Aorta (tissue), 5 donors: Measurements from ENCODE around the gene EVI5. TPM values are rescaled to one million over a fixed set of nuclear protein-coding genes. Genes with fewer than 3 reads are reported as not detected.
"Not testable (repeated sequence)": the region's sequence is repeated elsewhere in the genome, so short reads cannot be mapped to it uniquely, and the experiment has no call there.

Experiments
- ATAC-seq: fragments of 200-7000 bp; cut with Tn5 transposase; one replicate; pipeline ENCODE4 v1.9.1; 2022; ENCODE audit warnings: moderate library complexity; ENCODE audit not compliant: low FRiP score
- DNase-seq, 2 donors: peaks; one replicate each; pipeline ENCODE4 v3.0.0-alpha.2; 2020
- H3K27ac ChIP-seq, 2 donors: one replicate each; pipeline ENCODE4 v1.5.1; 2013; ENCODE audit warnings: low read length in 2 of 2, mild to moderate bottlenecking in 2 of 2, moderate library complexity in 2 of 2, control low read depth in 1 of 2, inconsistent platforms in 1 of 2, low read depth in 1 of 2
- H3K27me3 ChIP-seq, 2 donors: one replicate each; pipeline ENCODE4 v1.6.1; 2013; ENCODE audit warnings: control low read depth in 1 of 2, low read length in 1 of 2, mild to moderate bottlenecking in 1 of 2, moderate library complexity in 1 of 2; ENCODE audit not compliant: insufficient read depth in 2 of 2, control insufficient read depth in 1 of 2
- H3K36me3 ChIP-seq, 2 donors: one replicate each; pipeline ENCODE4 v1.6.1; 2013; ENCODE audit warnings: control low read depth in 1 of 2, low read length in 1 of 2, mild to moderate bottlenecking in 1 of 2; ENCODE audit not compliant: insufficient read depth in 2 of 2, control insufficient read depth in 1 of 2
- H3K4me1 ChIP-seq, 2 donors: one replicate each; pipeline ENCODE4 v1.6.1; 2013; ENCODE audit warnings: low read length in 2 of 2, control low read depth in 1 of 2, mild to moderate bottlenecking in 1 of 2, moderate library complexity in 1 of 2; ENCODE audit not compliant: insufficient read depth in 2 of 2, control insufficient read depth in 1 of 2
- H3K4me3 ChIP-seq, 2 donors: one replicate each; pipeline ENCODE4 v1.5.1; 2013; ENCODE audit warnings: low read length in 2 of 2, control low read depth in 1 of 2, mild to moderate bottlenecking in 1 of 2
- H3K9me3 ChIP-seq: one replicate; pipeline ENCODE4 v1.6.1; 2013; ENCODE audit warnings: mild to moderate bottlenecking, low read length; ENCODE audit not compliant: control insufficient read depth
- WGBS, 2 donors: extraction: QIAGEN DNeasy Blood & Tissue Kit; methylation state at CpG; one replicate each; pipeline ENCODE4 v1.1.7; 2013; 5-methylcytosine and 5-hydroxymethylcytosine counted together
- intact Hi-C, 2 donors: fragments of 100-400 bp; cut with DNase I; formaldehyde crosslinking; loops; one replicate each; pipeline versions ENCODE4 v1.14.2 to v1.15.0; 2022
- polyA plus RNA-seq, 2 donors: library from polyadenylated mRNA; stranded (reverse); fragments of 200-250 nt; gene quantifications; one replicate each; pipeline ENCODE4 v1.2.3, GENCODE V29; 2013
- total RNA-seq, 2 donors: library from RNA; stranded (reverse); fragmentation: NEBNext Ultra II Directional; extraction: Animal tissue kit (Norgen Biotek cat#: 25700); gene quantifications; one replicate each; pipeline ENCODE4 v1.2.1, GENCODE V29; 2021
- donor health status: healthy with polysubstance abuse.
- donor health status: Bipolar disorder and iron deficiency.
- donor health status: DM: no; HTN: no; CAD: no.
- donor health status: DM: no; HTN: no; CAD: no.
- donor health status: DM: yes; HTN: yes; CAD: no.

Gene EVI5
- total and polyA plus RNA-seq, 4 donors, result 8.3 to 54.7 (median 29.0) TPM

DNA sequence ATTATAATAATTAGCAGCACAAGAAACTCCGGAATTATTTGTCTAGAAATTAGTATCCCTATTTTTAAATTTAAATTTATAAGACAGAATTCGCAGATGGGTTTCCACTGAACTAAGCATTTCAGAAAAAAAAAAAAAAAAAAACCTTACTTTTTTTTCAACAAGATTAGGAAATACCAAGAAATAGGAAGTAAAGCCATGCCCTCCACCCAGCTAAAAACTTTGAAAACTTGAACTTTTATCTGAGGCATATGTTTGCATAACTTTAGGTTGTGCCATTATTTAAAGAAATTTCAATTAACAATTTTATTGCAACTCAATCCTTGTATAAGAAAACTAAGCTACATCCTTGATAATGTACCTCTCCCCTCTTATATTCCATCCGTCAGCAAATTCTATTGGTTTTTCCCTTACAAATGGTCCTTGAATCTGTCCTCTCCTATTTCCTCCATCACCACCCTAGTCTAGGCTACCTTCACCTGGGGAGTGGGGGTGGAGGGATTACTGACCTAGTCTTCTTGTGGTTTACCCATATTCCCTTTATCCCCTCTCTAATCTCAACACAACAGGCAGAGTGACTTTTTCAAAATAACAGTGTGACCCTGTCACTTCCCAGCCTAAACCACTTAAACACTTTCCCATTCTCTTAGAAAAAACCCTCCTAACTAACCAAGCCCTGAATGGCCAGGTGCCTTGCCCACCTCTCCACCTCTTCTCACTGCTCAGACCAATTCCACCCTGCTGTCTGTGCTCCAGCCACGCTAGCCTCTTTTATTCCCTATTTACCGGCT is 1.4 kb upstream of the EVI5 start:
- no peaks in the 10 kb centered on the region for H3K4me1 ChIP-seq
- H3K27ac ChIP-seq, result no peak overlapping the region
- intact Hi-C loops, result no loop called here

DNA sequence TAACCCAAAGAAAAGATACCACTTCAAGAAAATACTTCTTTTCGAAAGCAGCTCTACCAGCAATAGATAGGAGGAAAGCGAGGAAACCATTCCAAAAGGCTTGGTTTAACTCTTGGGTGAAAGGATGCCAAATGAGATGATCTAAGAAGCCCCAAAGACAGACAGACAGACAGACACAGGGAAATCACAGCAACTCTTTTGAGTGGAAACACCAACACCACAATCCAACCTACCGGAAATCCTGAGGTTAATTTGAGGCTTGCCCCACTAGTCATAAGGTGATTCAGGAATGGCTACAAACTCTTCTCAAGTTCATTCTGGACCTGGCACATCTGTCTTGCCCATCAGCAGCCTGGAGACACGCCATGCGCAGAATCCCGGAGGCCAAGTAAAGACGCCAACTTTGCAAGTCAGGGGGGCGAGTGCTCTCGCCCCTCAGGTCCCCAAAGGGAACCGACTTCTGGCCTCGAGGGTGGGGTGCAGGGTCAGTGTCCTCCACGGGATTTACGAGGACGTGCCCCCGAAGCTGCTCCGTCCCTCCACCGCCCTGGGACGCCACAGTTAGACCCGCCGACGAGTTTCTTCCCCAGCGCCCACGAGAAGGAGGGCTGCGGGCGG is 778 bp downstream of the EVI5 start:
- Histone ChIP-seq H3K27me3 (no peaks in the 10 kb centered on the region), H3K4me3 (peak overlapping the region; percentile 20 to 67), H3K4me1 (no peaks in the 10 kb centered on the region), H3K27ac (peak overlapping the region; percentile 85 to 94), H3K9me3 (no peaks in the 10 kb centered on the region), H3K36me3 (no peaks in the 10 kb centered on the region)
- WGBS, 2 donors, result 1% methylated on average over 18 to 25 of the region's 25 CpGs
- intact Hi-C loops, result loop anchor here (5.0 kb wide), 1 partner anchor 48 kb away; the partner anchor contains the start of gene RPL5 (in 2 of the 2)
- no peak for DNase-seq
- no peak for ATAC-seq

More for the DNA sequence above, 1.4 kb upstream of the EVI5 start:
- DNase-seq, result no peak
- H3K36me3 ChIP-seq, result no peaks in the 10 kb centered on the region
- no peak for ATAC-seq
- no peak overlapping the region for H3K4me3 ChIP-seq
- no peaks in the 10 kb centered on the region for H3K27me3 ChIP-seq
- no peaks in the 10 kb centered on the region for H3K9me3 ChIP-seq
- 62 to 64% methylated on average over 5 of the region's 5 CpGs for WGBS, 2 donors

DNA sequence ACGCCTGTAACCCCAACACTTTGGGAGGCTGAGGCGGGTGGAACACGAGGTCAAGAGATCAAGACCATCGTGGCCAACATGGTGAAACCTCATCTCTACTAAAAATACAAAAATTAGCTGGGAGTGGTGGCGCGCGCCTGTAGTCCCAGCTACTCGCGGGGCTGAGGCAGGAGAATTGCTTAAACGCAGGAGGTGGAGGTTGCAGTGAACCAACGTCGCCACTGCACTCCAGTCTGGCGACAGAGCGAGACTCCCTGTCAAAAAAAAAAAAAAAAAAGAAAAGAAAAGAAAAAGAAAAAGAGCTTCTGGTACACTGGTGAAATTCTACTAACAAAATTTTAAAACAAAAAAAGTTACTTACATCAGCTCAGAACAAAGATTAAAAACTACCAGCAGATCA is 1.4 kb downstream of the EVI5 start:
- peak overlapping the region in 1 of 2 donors; percentile 94 for H3K27ac ChIP-seq
- H3K9me3 ChIP-seq, ATAC-seq, H3K36me3 ChIP-seq, H3K27me3 ChIP-seq, H3K4me1 ChIP-seq: not testable (repeated sequence)
- peak overlapping the region; percentile 20 to 67 for H3K4me3 ChIP-seq
- 33 to 36% methylated on average over 14 of the region's 14 CpGs for WGBS, 2 donors
- intact Hi-C loops, result loop anchor here (5.0 kb wide), 1 partner anchor 49 kb away; the partner anchor contains the start of gene RPL5 (in 2 of the 2)
- peak in 1 of 2 donors; percentile 51 for DNase-seq

DNA sequence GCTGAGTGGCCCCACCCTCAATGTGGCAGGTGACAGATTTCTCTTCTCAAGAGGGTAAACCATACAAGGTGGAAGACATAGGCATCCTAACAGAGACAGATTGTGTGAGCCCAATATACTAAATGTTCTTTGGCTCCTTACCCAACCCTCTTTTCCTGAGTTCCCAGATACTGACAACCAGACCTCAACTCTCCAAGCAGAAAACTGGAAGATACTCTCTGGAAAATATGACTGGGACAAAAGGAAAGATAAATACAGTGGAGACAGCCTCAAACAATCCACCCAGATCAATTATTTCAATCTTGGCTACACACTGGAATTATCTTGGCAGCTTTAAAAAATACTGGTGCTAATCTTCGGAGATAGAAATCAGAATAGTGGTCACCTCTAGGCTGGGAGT is 6.5 kb downstream of the EVI5 start:
- no peak overlapping the region for H3K4me3 ChIP-seq
- intact Hi-C loops, result no loop called here
- ATAC-seq (peak; percentile 33), DNase-seq (no peak)
- WGBS, 2 donors, result 29 to 35% methylated on average over 1 of the region's 1 CpG
- no peaks in the 10 kb centered on the region for H3K9me3 ChIP-seq
- H3K4me1 ChIP-seq, result peaks cover 3% of the 10 kb centered on the region in 2 donors
- H3K27ac ChIP-seq, result no peak overlapping the region
- H3K36me3 ChIP-seq, result no peaks in the 10 kb centered on the region
- no peaks in the 10 kb centered on the region for H3K27me3 ChIP-seq

DNA sequence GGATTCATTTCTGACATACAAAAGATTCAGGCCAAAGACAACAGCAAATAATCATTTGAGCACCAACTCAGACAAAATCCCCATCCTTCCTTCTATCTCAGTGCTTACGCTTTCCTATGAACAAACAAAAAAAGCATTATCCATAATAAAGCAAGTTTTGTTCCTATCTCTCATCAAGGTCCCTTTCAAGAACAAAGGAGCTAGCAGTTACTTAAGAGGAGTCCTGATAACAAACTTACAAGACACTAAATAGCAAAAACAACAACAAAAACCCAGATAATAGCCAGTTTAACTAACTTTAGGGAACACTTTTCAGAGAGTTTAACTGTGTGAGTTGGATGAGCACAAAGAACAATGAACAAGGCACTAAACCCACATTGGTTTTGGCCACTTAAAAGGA is 10.5 kb downstream of the EVI5 start:
- no peak for ATAC-seq
- Histone ChIP-seq H3K4me1 (peaks cover 3% of the 10 kb centered on the region in 2 donors), H3K36me3 (no peaks in the 10 kb centered on the region), H3K27me3 (no peaks in the 10 kb centered on the region), H3K4me3 (no peak overlapping the region), H3K27ac (no peak overlapping the region), H3K9me3 (no peaks in the 10 kb centered on the region)
- intact Hi-C loops, result no loop called here
- no peak for DNase-seq
- 41 to 72% methylated on average over 1 of the region's 1 CpG for WGBS, 2 donors

DNA sequence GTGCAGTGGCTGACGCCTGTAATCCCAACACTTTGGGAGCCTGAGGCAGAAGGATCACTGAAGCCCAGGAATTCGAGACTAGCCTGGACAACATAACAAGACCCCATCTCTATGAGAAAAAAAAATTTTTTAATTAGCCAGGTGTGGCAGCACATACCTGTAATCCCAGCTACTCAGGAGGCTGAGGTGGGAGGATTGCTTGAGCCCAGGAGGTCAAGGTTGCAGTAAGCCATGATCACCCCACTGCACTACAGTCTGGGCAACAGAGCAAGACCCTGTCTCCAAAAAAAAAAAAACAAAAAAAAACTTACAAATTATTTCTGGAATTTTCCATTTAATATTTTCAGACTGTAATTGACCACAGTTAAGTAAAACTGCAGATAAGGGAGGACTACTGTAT is 11.2 kb downstream of the EVI5 start:
- intact Hi-C loops, H3K9me3 ChIP-seq, H3K27me3 ChIP-seq, H3K4me3 ChIP-seq, DNase-seq, H3K4me1 ChIP-seq, ATAC-seq, H3K36me3 ChIP-seq, H3K27ac ChIP-seq: not testable (repeated sequence)
- WGBS, 2 donors, result 93 to 94% methylated on average over 2 of the region's 2 CpGs

DNA sequence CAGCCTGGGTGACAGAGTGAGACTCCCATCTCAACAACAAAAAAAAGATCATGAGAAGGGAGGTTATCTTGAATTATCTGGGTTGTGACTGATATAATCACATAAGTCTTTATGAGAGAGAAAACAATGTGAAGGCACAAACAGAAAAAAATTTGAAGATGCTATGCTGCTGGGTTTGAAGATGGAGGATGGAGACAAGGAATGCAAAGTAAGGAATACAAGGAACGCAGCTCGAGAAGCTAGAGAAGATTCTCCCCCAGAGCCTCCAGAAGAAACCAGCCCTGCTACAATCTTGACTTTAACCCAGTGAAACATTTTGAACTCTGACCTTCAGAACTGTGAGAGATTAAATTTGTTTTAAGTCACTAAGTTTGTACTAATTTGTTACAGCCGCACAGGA is 15.1 kb downstream of the EVI5 start:
- ATAC-seq, result no peak
- H3K4me1 ChIP-seq, result peaks cover 0 to 3% of the 10 kb centered on the region in 2 donors
- no peak overlapping the region for H3K4me3 ChIP-seq
- no peaks in the 10 kb centered on the region for H3K36me3 ChIP-seq
- no peaks in the 10 kb centered on the region for H3K9me3 ChIP-seq
- intact Hi-C loops, result no loop called here
- 96 to 97% methylated on average over 3 of the region's 3 CpGs for WGBS, 2 donors
- no peak overlapping the region for H3K27ac ChIP-seq
- DNase-seq, result no peak
- H3K27me3 ChIP-seq, result no peaks in the 10 kb centered on the region

DNA sequence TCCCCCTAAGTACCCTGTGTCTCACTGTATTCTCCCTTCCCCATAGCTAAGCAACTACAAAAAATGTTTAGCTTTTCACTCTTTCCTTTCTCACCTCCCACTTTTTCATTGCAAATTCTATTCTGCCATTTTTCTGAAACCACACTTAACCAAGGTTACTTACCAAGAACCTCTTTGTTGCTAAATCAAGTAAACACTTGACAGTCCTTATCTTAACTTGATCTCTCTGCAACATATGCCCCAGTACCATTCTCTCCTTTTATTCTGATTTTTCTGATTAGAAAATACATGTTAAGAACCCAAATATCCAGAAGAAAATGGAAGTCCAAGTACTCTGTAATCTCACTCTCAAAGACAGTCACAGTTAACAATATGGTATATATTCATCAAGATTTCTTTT is 16.0 kb downstream of the EVI5 start:
- H3K9me3 ChIP-seq, result no peaks in the 10 kb centered on the region
- intact Hi-C loops, result no loop called here

DNA sequence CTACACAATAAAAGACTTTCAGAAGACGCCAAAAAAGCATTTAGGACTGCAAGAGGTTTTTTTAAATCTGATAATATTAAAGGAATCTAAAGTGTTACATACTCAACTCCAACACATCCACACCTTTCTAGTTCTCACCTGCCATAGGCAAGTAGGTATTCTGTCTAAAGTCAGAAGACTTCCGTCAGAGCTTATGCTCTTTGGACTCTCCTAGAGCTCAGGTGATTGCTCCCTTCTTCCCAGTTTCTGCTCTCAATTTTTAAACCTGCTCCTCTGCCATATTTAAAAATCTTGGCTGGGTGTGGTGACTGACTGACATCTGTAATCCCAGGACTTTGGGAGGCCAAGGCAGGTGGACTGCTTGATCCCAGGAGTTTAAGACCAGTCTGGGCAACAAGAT is 16.6 kb downstream of the EVI5 start:
- intact Hi-C loops, result no loop called here
- DNase-seq (no peak), ATAC-seq (no peak)
- Histone ChIP-seq H3K4me1 (peaks cover 0 to 3% of the 10 kb centered on the region in 2 donors), H3K4me3 (no peak overlapping the region), H3K27me3 (no peaks in the 10 kb centered on the region), H3K27ac (no peak overlapping the region), H3K9me3 (no peaks in the 10 kb centered on the region), H3K36me3 (no peaks in the 10 kb centered on the region)
- WGBS, 2 donors, result 91 to 94% methylated on average over 2 of the region's 2 CpGs

More for the DNA sequence above, 16.0 kb downstream of the EVI5 start:
- DNase-seq, result no peak
- Histone ChIP-seq H3K27me3 (no peaks in the 10 kb centered on the region), H3K36me3 (no peaks in the 10 kb centered on the region), H3K4me3 (no peak overlapping the region), H3K4me1 (peaks cover 0 to 3% of the 10 kb centered on the region in 2 donors), H3K27ac (no peak overlapping the region)
- ATAC-seq, result no peak
